ENCODE measurements around the gene DNAH14. TPM values are rescaled to one million over a fixed set of nuclear protein-coding genes. Genes with fewer than 3 reads are reported as not detected.

Gene DNAH14
- total RNA-seq, 1 donor from 2014 or later = 3.0 TPM

- Histone ChIP-seq H3K27me3 (ENCODE audit: low read depth) (peaks cover 67% of the 10 kb centered on the region), H3K36me3 (no peaks in the 10 kb centered on the region), H3K4me1 (no peaks in the 10 kb centered on the region), H3K27ac (replicated peaks) (no peak overlapping the region), H3K4me3 (no peak overlapping the region), H3K9me3 (replicated peaks) (no peaks in the 10 kb centered on the region)
- TF ChIP-seq, protein P1, sequence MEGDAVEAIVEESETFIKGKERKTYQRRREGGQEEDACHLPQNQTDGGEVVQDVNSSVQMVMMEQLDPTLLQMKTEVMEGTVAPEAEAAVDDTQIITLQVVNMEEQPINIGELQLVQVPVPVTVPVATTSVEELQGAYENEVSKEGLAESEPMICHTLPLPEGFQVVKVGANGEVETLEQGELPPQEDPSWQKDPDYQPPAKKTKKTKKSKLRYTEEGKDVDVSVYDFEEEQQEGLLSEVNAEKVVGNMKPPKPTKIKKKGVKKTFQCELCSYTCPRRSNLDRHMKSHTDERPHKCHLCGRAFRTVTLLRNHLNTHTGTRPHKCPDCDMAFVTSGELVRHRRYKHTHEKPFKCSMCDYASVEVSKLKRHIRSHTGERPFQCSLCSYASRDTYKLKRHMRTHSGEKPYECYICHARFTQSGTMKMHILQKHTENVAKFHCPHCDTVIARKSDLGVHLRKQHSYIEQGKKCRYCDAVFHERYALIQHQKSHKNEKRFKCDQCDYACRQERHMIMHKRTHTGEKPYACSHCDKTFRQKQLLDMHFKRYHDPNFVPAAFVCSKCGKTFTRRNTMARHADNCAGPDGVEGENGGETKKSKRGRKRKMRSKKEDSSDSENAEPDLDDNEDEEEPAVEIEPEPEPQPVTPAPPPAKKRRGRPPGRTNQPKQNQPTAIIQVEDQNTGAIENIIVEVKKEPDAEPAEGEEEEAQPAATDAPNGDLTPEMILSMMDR (IDR thresholded peaks at IDR 0.05; ENCODE audit: borderline replicate concordance) = no peak
- no peak for DNase-seq
- intact Hi-C loops (cut with micrococcal nuclease) = no loop called here
These were observed 437.1 kb downstream of the DNAH14 start for GRCh38 chr1:225366552-225366951.

GRCh38 chr1:225368036-225368552 is 438.6 kb downstream of the DNAH14 start:
- no peak overlapping the region for H3K27ac ChIP-seq (replicated peaks)
- H3K4me1 ChIP-seq = no peaks in the 10 kb centered on the region
- intact Hi-C loops (cut with micrococcal nuclease) = no loop called here
- DNase-seq = no peak
- H3K36me3 ChIP-seq = no peaks in the 10 kb centered on the region
- TF ChIP-seq, protein P1 (IDR thresholded peaks at IDR 0.05; ENCODE audit: borderline replicate concordance) = no peak
- H3K27me3 ChIP-seq (ENCODE audit: low read depth) = peaks cover 62% of the 10 kb centered on the region
- H3K4me3 ChIP-seq = no peak overlapping the region
- H3K9me3 ChIP-seq (replicated peaks) = no peaks in the 10 kb centered on the region

GRCh38 chr1:225371366-225372010 is 442.0 kb downstream of the DNAH14 start:
- intact Hi-C loops (cut with micrococcal nuclease) = no loop called here
- Histone ChIP-seq H3K27ac (replicated peaks) (no peak overlapping the region), H3K36me3 (no peaks in the 10 kb centered on the region), H3K4me1 (no peaks in the 10 kb centered on the region), H3K4me3 (no peak overlapping the region), H3K9me3 (replicated peaks) (no peaks in the 10 kb centered on the region), H3K27me3 (ENCODE audit: low read depth) (peaks cover 38% of the 10 kb centered on the region)
- TF ChIP-seq, protein P1 (IDR thresholded peaks at IDR 0.05; ENCODE audit: borderline replicate concordance) = no peak
- no peak for DNase-seq

GRCh38 chr1:225373155-225373554 is 443.7 kb downstream of the DNAH14 start:
- H3K4me1 ChIP-seq = no peaks in the 10 kb centered on the region
- TF ChIP-seq, protein P1 (IDR thresholded peaks at IDR 0.05; ENCODE audit: borderline replicate concordance) = no peak
- no peaks in the 10 kb centered on the region for H3K36me3 ChIP-seq
- no peaks in the 10 kb centered on the region for H3K9me3 ChIP-seq (replicated peaks)
- peaks cover 32% of the 10 kb centered on the region for H3K27me3 ChIP-seq (ENCODE audit: low read depth)
- DNase-seq = no peak
- no peak overlapping the region for H3K27ac ChIP-seq (replicated peaks)
- H3K4me3 ChIP-seq = no peak overlapping the region
- intact Hi-C loops (cut with micrococcal nuclease) = no loop called here

DNA sequence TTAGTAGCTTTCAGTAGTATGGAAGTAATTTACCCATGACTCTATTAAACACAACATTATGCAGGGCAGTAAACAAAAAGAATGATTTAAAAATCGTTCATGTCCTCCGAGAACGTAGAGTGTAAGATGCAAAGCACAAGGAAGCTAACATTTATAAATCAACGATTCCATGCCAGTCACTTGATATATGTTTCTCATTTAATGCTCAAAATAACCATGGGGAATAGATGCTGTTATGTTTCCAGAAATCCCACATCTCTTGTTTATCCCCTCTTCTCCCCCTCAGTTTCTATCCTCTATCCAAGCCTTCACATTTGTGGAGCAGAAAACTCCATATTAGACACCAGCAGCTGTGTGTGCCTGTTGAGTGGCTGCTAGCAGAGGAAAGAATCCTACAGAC is 445.5 kb downstream of the DNAH14 start:
- intact Hi-C loops (cut with micrococcal nuclease) = no loop called here
- no peak for DNase-seq
- Histone ChIP-seq H3K4me1 (no peaks in the 10 kb centered on the region), H3K27me3 (ENCODE audit: low read depth) (peaks cover 16% of the 10 kb centered on the region), H3K36me3 (no peaks in the 10 kb centered on the region), H3K9me3 (replicated peaks) (no peaks in the 10 kb centered on the region), H3K4me3 (no peak overlapping the region), H3K27ac (replicated peaks) (no peak overlapping the region)
- TF ChIP-seq, protein P1 (IDR thresholded peaks at IDR 0.05; ENCODE audit: borderline replicate concordance) = no peak
